Right atrium auricular region (tissue), 2 donors: ENCODE results near the gene SMAP2. TPM values are rescaled to one million over a fixed set of nuclear protein-coding genes. Genes with fewer than 3 reads are reported as not detected.

Source experiments
- DNase-seq: peaks from one replicate; pipeline ENCODE4 v3.0.0-alpha.2; 2019; ENCODE audit warnings: low spot score
- H3K27ac ChIP-seq, 2 donors: fragments of 200-600 bp; sonication (generic); 1 replicate in 1 of 2; 2 replicates in 1 of 2; pipeline ENCODE4 v1.5.1; 2016 to 2019
- H3K27me3 ChIP-seq, 2 donors: fragments of 200-600 bp; sonication (generic); one replicate each; pipeline versions ENCODE4 v1.5.1 to v1.6.0; 2017 to 2019
- H3K36me3 ChIP-seq: fragments of 200-600 bp; sonication (generic); one replicate; pipeline ENCODE4 v1.5.1; 2016
- H3K4me1 ChIP-seq, 2 donors: fragments of 200-600 bp; sonication (generic); one replicate each; pipeline versions ENCODE4 v1.5.1 to v1.6.0; 2017 to 2019
- H3K4me3 ChIP-seq, 2 donors: fragments of 200-600 bp; sonication (generic); 1 replicate in 1 of 2; 2 replicates in 1 of 2; pipeline ENCODE4 v1.5.1; 2017 to 2019; ENCODE audit warnings: mild to moderate bottlenecking in 1 of 2, moderate library complexity in 1 of 2
- H3K9me3 ChIP-seq, 2 donors: fragments of 200-600 bp; sonication (generic); one replicate each; pipeline ENCODE4 v1.5.1; 2019
- CTCF ChIP-seq, 2 donors: fragments of 200-600 bp; sonication (generic); IDR thresholded peaks; one replicate each; pipeline ENCODE4 v1.5.1; 2019; ENCODE audit warnings: antibody characterized with exemption in 2 of 2
- total RNA-seq, 2 donors: library from RNA; depleted of rRNA; stranded (reverse); fragments of >200 nt; gene quantifications; one replicate each; pipeline ENCODE4 v1.1.0, GENCODE V29; 2016

Gene SMAP2
- total RNA-seq, 2 donors from 2014 or later = 19.8 to 20.8 TPM

GRCh38 chr1:40431385-40431784, 57.9 kb downstream of the SMAP2 start:
- no peaks in the 10 kb centered on the region for H3K9me3 ChIP-seq
- no peak overlapping the region for H3K27ac ChIP-seq
- no peaks in the 10 kb centered on the region for H3K36me3 ChIP-seq
- H3K4me1 ChIP-seq = no peaks in the 10 kb centered on the region
- DNase-seq = no peak
- no peak for TF ChIP-seq CTCF (IDR thresholded peaks at IDR 0.05)
- no peak overlapping the region for H3K4me3 ChIP-seq
- H3K27me3 ChIP-seq = no peaks in the 10 kb centered on the region

GRCh38 chr1:40432644-40433390, 59.3 kb downstream of the SMAP2 start:
- no peaks in the 10 kb centered on the region for H3K36me3 ChIP-seq
- TF ChIP-seq CTCF (IDR thresholded peaks at IDR 0.05) = no peak

GRCh38 chr1:40435471-40435870, 61.9 kb downstream of the SMAP2 start:
- Histone ChIP-seq H3K4me3 (no peak overlapping the region), H3K9me3 (no peaks in the 10 kb centered on the region), H3K27ac (no peak overlapping the region), H3K27me3 (no peaks in the 10 kb centered on the region), H3K4me1 (no peaks in the 10 kb centered on the region), H3K36me3 (no peaks in the 10 kb centered on the region)
- DNase-seq = no peak
- TF ChIP-seq CTCF (IDR thresholded peaks at IDR 0.05) = no peak

More at GRCh38 chr1:40432644-40433390, 59.3 kb downstream of the SMAP2 start:
- Histone ChIP-seq H3K9me3 (no peaks in the 10 kb centered on the region), H3K27ac (no peak overlapping the region), H3K4me1 (no peaks in the 10 kb centered on the region), H3K27me3 (no peaks in the 10 kb centered on the region), H3K4me3 (no peak overlapping the region)
- DNase-seq = no peak

- no peak for TF ChIP-seq CTCF (IDR thresholded peaks at IDR 0.05)
- Histone ChIP-seq H3K4me3 (no peak overlapping the region), H3K4me1 (no peaks in the 10 kb centered on the region), H3K27ac (no peak overlapping the region), H3K36me3 (no peaks in the 10 kb centered on the region), H3K9me3 (no peaks in the 10 kb centered on the region), H3K27me3 (no peaks in the 10 kb centered on the region)
- no peak for DNase-seq
These were observed 62.3 kb downstream of the SMAP2 start for GRCh38 chr1:40435876-40436275.

- H3K36me3 ChIP-seq = no peaks in the 10 kb centered on the region
- no peaks in the 10 kb centered on the region for H3K27me3 ChIP-seq
- H3K27ac ChIP-seq = no peak overlapping the region
- no peak for DNase-seq
- no peak overlapping the region for H3K4me3 ChIP-seq
- H3K9me3 ChIP-seq = no peaks in the 10 kb centered on the region
- H3K4me1 ChIP-seq = no peaks in the 10 kb centered on the region
- TF ChIP-seq CTCF (IDR thresholded peaks at IDR 0.05) = peak; percentile 34 to 72
These were observed 65.0 kb downstream of the SMAP2 start for GRCh38 chr1:40438391-40439015.
